ENCODE results near the gene SMTNL2.

SMTNL2 gene

DNA sequence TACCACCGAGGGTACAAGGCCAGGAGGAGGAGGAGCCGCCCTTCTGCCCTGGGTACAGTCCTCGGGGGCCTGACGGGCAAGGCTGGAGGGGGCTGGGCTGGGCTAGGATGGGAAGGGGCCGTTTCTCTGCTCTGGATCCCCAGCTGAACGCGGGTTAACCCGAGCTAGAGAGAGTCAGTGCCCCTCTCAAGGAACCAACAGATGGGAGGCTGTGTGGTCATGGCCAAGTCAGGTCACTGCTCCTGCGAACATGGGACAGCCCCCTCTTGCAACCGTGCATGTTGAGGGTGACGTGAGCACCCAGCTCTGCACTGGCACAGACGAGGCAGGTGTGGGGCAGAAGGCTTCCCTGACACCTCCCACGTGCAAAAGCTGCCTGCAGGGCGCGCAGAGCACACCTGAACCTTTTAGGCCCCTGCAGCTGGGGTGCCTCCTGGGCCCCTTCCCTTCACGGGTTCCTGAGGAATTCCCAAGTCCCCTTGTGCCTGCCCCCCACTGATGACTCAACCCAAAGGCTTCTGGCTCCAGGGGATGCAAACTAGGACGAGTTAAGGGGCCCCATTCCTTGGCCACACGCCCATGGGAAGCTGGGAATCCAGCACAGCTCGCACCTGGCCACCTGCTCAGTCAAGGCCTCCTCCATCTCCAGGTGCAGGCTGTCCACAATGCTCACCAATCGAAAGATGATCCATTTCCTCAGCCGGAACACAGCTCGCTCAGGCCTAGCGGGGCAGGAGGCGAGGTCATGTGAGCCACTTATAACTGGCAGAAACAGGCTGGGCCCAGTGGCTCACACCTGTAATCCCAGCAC is 35.4 kb upstream of the SMTNL2 start:
- no peak overlapping the region for H2AFZ ChIP-seq
- no peaks in the 10 kb centered on the region for H3K27me3 ChIP-seq (ENCODE audit: control insufficient read depth, insufficient read depth, low read length)
- TF ChIP-seq, protein P1, sequence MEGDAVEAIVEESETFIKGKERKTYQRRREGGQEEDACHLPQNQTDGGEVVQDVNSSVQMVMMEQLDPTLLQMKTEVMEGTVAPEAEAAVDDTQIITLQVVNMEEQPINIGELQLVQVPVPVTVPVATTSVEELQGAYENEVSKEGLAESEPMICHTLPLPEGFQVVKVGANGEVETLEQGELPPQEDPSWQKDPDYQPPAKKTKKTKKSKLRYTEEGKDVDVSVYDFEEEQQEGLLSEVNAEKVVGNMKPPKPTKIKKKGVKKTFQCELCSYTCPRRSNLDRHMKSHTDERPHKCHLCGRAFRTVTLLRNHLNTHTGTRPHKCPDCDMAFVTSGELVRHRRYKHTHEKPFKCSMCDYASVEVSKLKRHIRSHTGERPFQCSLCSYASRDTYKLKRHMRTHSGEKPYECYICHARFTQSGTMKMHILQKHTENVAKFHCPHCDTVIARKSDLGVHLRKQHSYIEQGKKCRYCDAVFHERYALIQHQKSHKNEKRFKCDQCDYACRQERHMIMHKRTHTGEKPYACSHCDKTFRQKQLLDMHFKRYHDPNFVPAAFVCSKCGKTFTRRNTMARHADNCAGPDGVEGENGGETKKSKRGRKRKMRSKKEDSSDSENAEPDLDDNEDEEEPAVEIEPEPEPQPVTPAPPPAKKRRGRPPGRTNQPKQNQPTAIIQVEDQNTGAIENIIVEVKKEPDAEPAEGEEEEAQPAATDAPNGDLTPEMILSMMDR (IDR thresholded peaks at IDR 0.05): no peak
- no peaks in the 10 kb centered on the region for H3K9me3 ChIP-seq (ENCODE audit: control insufficient read depth, low read length)
- H3K4me2 ChIP-seq (ENCODE audit: low read length): no peak overlapping the region
- no peaks in the 10 kb centered on the region for H3K36me3 ChIP-seq (ENCODE audit: control insufficient read depth, insufficient read depth, low read length)
- no peak overlapping the region for H3K27ac ChIP-seq
- H3K4me3 ChIP-seq (ENCODE audit: low read depth, low read length): no peak overlapping the region
- no peaks in the 10 kb centered on the region for H3K79me2 ChIP-seq
- no peak overlapping the region for H3K9ac ChIP-seq
- H3K4me1 ChIP-seq: no peaks in the 10 kb centered on the region

DNA sequence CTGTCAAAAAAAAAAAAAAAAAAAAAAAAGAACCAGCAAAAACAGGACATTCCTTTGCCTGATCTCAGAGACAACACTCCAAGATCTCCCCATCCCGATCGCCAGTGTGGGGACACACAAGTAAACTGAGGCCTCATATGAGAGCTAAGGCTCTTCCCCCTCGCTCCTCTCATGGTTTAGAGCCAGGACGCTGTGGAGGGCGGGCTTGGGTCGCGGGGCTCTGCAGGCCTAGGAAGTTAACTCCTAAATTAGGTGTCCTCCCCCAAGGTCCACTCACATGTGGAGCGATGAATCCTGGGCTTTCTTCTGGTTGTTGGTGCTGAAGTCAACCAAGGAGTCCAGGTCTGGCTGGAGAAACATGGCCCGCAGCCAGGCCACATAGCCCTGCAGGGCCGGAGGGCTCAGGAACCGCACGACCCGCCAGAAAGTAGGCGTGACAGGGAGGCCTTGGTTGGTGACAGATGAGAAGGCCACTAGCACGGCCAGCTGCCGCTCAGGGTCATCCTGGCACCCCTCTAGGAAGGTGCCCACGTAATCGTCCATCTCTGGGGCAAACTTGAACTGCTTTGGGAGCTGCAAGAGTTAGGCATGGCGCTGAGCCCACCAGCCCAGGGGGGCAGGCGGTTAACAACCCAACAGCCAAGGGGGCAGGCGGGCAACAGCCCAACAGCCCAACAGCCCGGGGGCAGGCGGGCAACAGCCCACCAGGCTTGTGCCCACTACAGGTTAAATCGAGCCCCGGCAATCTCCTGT is 34.4 kb upstream of the SMTNL2 start:
- Histone ChIP-seq H3K27ac (no peak overlapping the region), H3K27me3 (ENCODE audit: control insufficient read depth, insufficient read depth, low read length) (no peaks in the 10 kb centered on the region), H3K9ac (no peak overlapping the region), H3K36me3 (ENCODE audit: control insufficient read depth, insufficient read depth, low read length) (no peaks in the 10 kb centered on the region), H3K79me2 (no peaks in the 10 kb centered on the region), H3K4me3 (ENCODE audit: low read depth, low read length) (no peak overlapping the region), H2AFZ (no peak overlapping the region), H3K9me3 (ENCODE audit: control insufficient read depth, low read length) (no peaks in the 10 kb centered on the region), H3K4me1 (no peaks in the 10 kb centered on the region), H3K4me2 (ENCODE audit: low read length) (no peak overlapping the region)
- TF ChIP-seq, protein P1 (IDR thresholded peaks at IDR 0.05): no peak

DNA sequence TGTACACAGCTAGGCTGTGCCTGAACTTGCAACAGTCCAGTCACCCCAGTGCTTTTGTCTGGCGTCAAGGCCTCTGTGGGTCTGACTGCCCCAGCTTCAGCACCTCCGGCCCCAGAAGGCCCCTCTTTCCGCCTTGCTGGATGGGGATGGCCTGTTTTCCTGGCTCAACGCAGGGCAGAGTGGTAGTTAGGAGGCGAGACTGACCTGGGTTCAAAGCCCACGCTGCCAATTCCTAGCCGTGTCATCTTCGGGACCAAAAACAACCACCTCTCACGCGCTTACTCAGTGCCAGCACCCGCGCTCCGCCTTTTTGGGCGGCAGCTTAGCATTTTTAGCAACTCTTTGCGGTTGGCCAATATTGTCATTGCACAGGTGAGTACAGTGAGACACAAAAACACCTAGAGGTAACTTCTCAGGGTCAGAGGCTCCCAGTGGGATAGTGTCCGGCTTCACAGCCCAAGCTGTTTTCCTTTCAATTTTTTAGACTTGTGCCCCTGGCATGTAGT is 33.7 kb upstream of the SMTNL2 start:
- Histone ChIP-seq H3K36me3 (ENCODE audit: control insufficient read depth, insufficient read depth, low read length) (no peaks in the 10 kb centered on the region), H3K27me3 (ENCODE audit: control insufficient read depth, insufficient read depth, low read length) (no peaks in the 10 kb centered on the region), H3K4me1 (peaks cover 2% of the 10 kb centered on the region), H3K4me2 (ENCODE audit: low read length) (no peak overlapping the region), H2AFZ (no peak overlapping the region), H3K4me3 (ENCODE audit: low read depth, low read length) (no peak overlapping the region), H3K9me3 (ENCODE audit: control insufficient read depth, low read length) (no peaks in the 10 kb centered on the region), H3K9ac (no peak overlapping the region), H3K27ac (no peak overlapping the region), H3K79me2 (no peaks in the 10 kb centered on the region)
- TF ChIP-seq, protein P1 (IDR thresholded peaks at IDR 0.05): no peak

DNA sequence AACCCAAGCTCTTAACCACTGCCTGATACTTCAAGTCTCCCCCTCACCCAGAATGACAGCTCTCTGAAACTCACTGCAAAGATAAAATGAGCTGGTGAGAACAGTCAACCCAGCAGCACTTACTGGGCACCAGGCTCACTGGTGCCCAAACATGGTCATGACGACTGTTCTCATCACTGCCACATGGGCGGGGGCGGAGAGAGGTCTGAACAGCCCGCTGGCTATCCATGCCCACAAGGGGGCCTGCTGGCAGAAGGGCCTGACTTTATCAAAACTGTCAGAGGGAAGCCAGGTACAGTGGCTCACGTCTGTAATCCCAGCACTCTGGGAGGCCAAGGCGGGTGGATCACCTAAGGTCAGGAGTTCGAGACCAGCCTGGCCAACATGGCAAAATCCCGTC is 33.2 kb upstream of the SMTNL2 start:
- Histone ChIP-seq H3K4me3 (ENCODE audit: low read depth, low read length) (no peak overlapping the region), H3K27ac (no peak overlapping the region), H3K27me3 (ENCODE audit: control insufficient read depth, insufficient read depth, low read length) (no peaks in the 10 kb centered on the region), H3K36me3 (ENCODE audit: control insufficient read depth, insufficient read depth, low read length) (no peaks in the 10 kb centered on the region), H2AFZ (no peak overlapping the region), H3K4me1 (peaks cover 7% of the 10 kb centered on the region), H3K9me3 (ENCODE audit: control insufficient read depth, low read length) (no peaks in the 10 kb centered on the region), H3K79me2 (no peaks in the 10 kb centered on the region), H3K9ac (no peak overlapping the region), H3K4me2 (ENCODE audit: low read length) (no peak overlapping the region)
- TF ChIP-seq, protein P1 (IDR thresholded peaks at IDR 0.05): no peak

All from parathyroid adenoma (tissue), 2 donors.